ENCODE measurements around the gene TUBGCP5.

DNA sequence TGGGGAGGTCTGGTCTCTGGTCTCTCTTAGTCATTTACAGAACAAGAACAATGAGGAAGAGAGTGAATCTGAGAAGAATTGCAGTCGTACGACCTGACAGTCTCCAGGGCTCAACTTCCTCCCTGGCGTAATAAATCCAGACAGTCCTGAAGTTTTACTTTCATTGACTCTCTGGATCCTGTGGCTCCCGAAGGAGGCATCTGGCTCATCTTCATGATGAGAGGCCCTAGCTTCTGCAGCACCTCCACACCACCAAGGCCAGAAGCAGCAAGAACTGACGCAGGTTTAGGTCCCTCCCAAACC lies 47.4 kb downstream of the TUBGCP5 start:
- TF ChIP-seq, protein P1, sequence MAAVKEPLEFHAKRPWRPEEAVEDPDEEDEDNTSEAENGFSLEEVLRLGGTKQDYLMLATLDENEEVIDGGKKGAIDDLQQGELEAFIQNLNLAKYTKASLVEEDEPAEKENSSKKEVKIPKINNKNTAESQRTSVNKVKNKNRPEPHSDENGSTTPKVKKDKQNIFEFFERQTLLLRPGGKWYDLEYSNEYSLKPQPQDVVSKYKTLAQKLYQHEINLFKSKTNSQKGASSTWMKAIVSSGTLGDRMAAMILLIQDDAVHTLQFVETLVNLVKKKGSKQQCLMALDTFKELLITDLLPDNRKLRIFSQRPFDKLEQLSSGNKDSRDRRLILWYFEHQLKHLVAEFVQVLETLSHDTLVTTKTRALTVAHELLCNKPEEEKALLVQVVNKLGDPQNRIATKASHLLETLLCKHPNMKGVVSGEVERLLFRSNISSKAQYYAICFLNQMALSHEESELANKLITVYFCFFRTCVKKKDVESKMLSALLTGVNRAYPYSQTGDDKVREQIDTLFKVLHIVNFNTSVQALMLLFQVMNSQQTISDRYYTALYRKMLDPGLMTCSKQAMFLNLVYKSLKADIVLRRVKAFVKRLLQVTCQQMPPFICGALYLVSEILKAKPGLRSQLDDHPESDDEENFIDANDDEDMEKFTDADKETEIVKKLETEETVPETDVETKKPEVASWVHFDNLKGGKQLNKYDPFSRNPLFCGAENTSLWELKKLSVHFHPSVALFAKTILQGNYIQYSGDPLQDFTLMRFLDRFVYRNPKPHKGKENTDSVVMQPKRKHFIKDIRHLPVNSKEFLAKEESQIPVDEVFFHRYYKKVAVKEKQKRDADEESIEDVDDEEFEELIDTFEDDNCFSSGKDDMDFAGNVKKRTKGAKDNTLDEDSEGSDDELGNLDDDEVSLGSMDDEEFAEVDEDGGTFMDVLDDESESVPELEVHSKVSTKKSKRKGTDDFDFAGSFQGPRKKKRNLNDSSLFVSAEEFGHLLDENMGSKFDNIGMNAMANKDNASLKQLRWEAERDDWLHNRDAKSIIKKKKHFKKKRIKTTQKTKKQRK (IDR thresholded peaks at IDR 0.05; ENCODE audit: low read depth, low read length): no peak
- no peak for TF ChIP-seq BHLHE40 (IDR thresholded peaks at IDR 0.05; ENCODE audit: borderline replicate concordance in 1 of 2, low read depth in 2 of 2, low read length in 1 of 2)
- TF ChIP-seq CBFB (IDR thresholded peaks at IDR 0.05; ENCODE audit: low read depth): no peak
